H1 (cell line): ENCODE measurements around the gene NPNT. TPM values are rescaled to one million over a fixed set of nuclear protein-coding genes. Genes with fewer than 3 reads are reported as not detected.

Source experiments
- CTCF ChIA-PET: fragments of 300-600 bp; sonication (Branson Sonifier 250); formaldehyde crosslinking; loops from one replicate; lab custom pipeline; 2021; ENCODE audit not compliant: partially characterized antibody; lab: Charles Lee
- POLR2A ChIA-PET: fragments of 300-600 bp; sonication (Branson Sonifier 250); formaldehyde crosslinking; loops from one replicate; lab custom pipeline; 2021; ENCODE audit warnings: inconsistent platforms; ENCODE audit not compliant: partially characterized antibody; lab: Charles Lee
- DNase-seq, 2 experiments: peaks; one replicate each; pipeline versions ENCODE4 v3.0.0 to v3.0.0-alpha.2; 2010 to 2022; ENCODE audit warnings: low spot score in 2 of 2, low read depth in 1 of 2, mixed read lengths in 1 of 2
- FAIRE-seq: peaks from 2 replicates; lab custom pipeline; 2011; peaks lifted over from hg19 to GRCh38; lab: Jason Lieb, UNC
- H2AFZ ChIP-seq: 2 replicates; pipeline ENCODE4 v1.8.1; 2012; ENCODE audit warnings: low read length, inconsistent platforms
- H2AK5ac ChIP-seq: 2 replicates; pipeline ENCODE4 v1.6.1; 2013; ENCODE audit warnings: low read depth, low read length
- H2BK120ac ChIP-seq: replicated peaks from 2 replicates; pipeline ENCODE3; 2013; ENCODE audit warnings: low read depth, low read length, inconsistent platforms
- H2BK12ac ChIP-seq: 2 replicates; pipeline ENCODE4 v1.6.1; 2013; ENCODE audit warnings: low read depth, low read length
- H2BK15ac ChIP-seq: 2 replicates; pipeline ENCODE4 v1.6.1; 2013; ENCODE audit warnings: low read length
- H2BK20ac ChIP-seq: 2 replicates; pipeline ENCODE4 v1.6.1; 2013; ENCODE audit warnings: low read length
- H2BK5ac ChIP-seq: 2 replicates; pipeline ENCODE4 v1.6.1; 2013; ENCODE audit warnings: low read depth, low read length
- H3K14ac ChIP-seq: 2 replicates; pipeline ENCODE4 v1.6.1; 2013; ENCODE audit warnings: inconsistent platforms; ENCODE audit not compliant: insufficient read length
- H3K18ac ChIP-seq: 2 replicates; pipeline ENCODE4 v1.6.1; 2013; ENCODE audit warnings: low read length; ENCODE audit errors: extremely low read depth
- H3K23ac ChIP-seq: 2 replicates; pipeline ENCODE4 v1.6.1; 2013; ENCODE audit warnings: inconsistent platforms; ENCODE audit not compliant: insufficient read length
- H3K23me2 ChIP-seq: 2 replicates; pipeline ENCODE4 v1.6.1; 2013; ENCODE audit warnings: low read depth, low read length
- H3K27ac ChIP-seq: 2 replicates; pipeline ENCODE4 v1.6.1; 2011; ENCODE audit warnings: low read depth, low read length, inconsistent platforms
- H3K27me3 ChIP-seq, 4 experiments: replicated peaks in 1 of 4; 1 replicate in 1 of 4; 2 replicates in 3 of 4; pipeline versions ENCODE4 v1.6.1 to v1.8.1; 2011 to 2013; ENCODE audit warnings: low read length in 3 of 4, mild to moderate bottlenecking in 3 of 4, inconsistent platforms in 2 of 4, mixed read lengths in 2 of 4, moderate library complexity in 1 of 4; ENCODE audit not compliant: control insufficient read depth in 3 of 4, insufficient read depth in 3 of 4; ENCODE audit errors: extremely low read depth in 1 of 4
- H3K36me3 ChIP-seq, 4 experiments: 2 replicates each; pipeline versions ENCODE4 v1.6.1 to v1.8.1; 2011 to 2013; ENCODE audit warnings: mild to moderate bottlenecking in 4 of 4, low read length in 3 of 4, moderate library complexity in 2 of 4, control low read depth in 1 of 4, inconsistent platforms in 1 of 4; ENCODE audit not compliant: insufficient read depth in 4 of 4, control insufficient read depth in 2 of 4
- H3K4ac ChIP-seq: replicated peaks from 2 replicates; pipeline ENCODE3; 2013; ENCODE audit warnings: low read length, low read depth, mixed read lengths, inconsistent platforms; ENCODE audit not compliant: insufficient read length
- H3K4me1 ChIP-seq, 4 experiments: replicated peaks in 1 of 4; 1 replicate in 1 of 4; 2 replicates in 3 of 4; pipeline versions ENCODE4 v1.6.1 to v1.8.1; 2011 to 2013; ENCODE audit warnings: low read length in 3 of 4, inconsistent platforms in 2 of 4, mixed read lengths in 1 of 4; ENCODE audit not compliant: insufficient read depth in 4 of 4, control insufficient read depth in 3 of 4
- H3K4me2 ChIP-seq, 2 experiments: 2 replicates each; pipeline versions ENCODE4 v1.6.1 to v1.8.1; 2011 to 2013; ENCODE audit warnings: low read depth in 2 of 2, low read length in 2 of 2, control low read depth in 1 of 2, inconsistent platforms in 1 of 2, mild to moderate bottlenecking in 1 of 2; ENCODE audit not compliant: insufficient read depth in 1 of 2
- H3K4me3 ChIP-seq, 4 experiments: fragments of 200-600, 300-600 bp in 1 of 4; sonication (generic), shearing (Covaris generic), sonication (Bioruptor Twin) in 1 of 4; 2 replicates each; pipeline versions ENCODE4 v1.5.1 to v1.8.1; 2011 to 2016; ENCODE audit warnings: low read length in 4 of 4, low read depth in 3 of 4, control low read depth in 2 of 4, inconsistent platforms in 2 of 4, mild to moderate bottlenecking in 2 of 4, mixed read lengths in 1 of 4, moderate library complexity in 1 of 4; ENCODE audit not compliant: insufficient read depth in 2 of 4; ENCODE audit errors: extremely low read depth in 1 of 4
- H3K56ac ChIP-seq: replicated peaks from 2 replicates; pipeline ENCODE3; 2013; ENCODE audit warnings: low read depth, mild to moderate bottlenecking, mixed read lengths, low read length, inconsistent platforms; ENCODE audit not compliant: insufficient read length
- H3K79me1 ChIP-seq: 2 replicates; pipeline ENCODE4 v1.6.1; 2013; ENCODE audit warnings: low read depth, low read length, control low read depth
- H3K79me2 ChIP-seq, 2 experiments: 2 replicates each; pipeline versions ENCODE4 v1.6.1 to v1.8.1; 2012 to 2013; ENCODE audit warnings: low read length in 2 of 2, mild to moderate bottlenecking in 2 of 2, inconsistent platforms in 1 of 2; ENCODE audit not compliant: insufficient read depth in 2 of 2, control insufficient read depth in 1 of 2
- H3K9ac ChIP-seq, 4 experiments: replicated peaks in 1 of 4; 1 replicate in 1 of 4; 2 replicates in 3 of 4; pipeline versions ENCODE4 v1.6.1 to v1.8.1; 2011 to 2013; ENCODE audit warnings: low read depth in 3 of 4, low read length in 3 of 4, control low read depth in 2 of 4, mild to moderate bottlenecking in 2 of 4, moderate library complexity in 2 of 4, inconsistent platforms in 1 of 4; ENCODE audit errors: extremely low read depth in 1 of 4
- H3K9me3 ChIP-seq, 2 experiments: 2 replicates each; pipeline versions ENCODE4 v1.6.1 to v1.8.1; 2012 to 2013; ENCODE audit warnings: mild to moderate bottlenecking in 2 of 2, moderate library complexity in 2 of 2, control low read depth in 1 of 2, inconsistent platforms in 1 of 2, low read depth in 1 of 2, low read length in 1 of 2, mixed read lengths in 1 of 2; ENCODE audit not compliant: insufficient read depth in 2 of 2
- H4K20me1 ChIP-seq, 2 experiments: replicated peaks in 1 of 2; 2 replicates each; pipeline versions ENCODE3 to v1.8.1; 2011 to 2013; ENCODE audit warnings: inconsistent platforms in 2 of 2, low read length in 2 of 2, mild to moderate bottlenecking in 1 of 2; ENCODE audit not compliant: insufficient read depth in 2 of 2, control insufficient read depth in 1 of 2
- H4K5ac ChIP-seq: 2 replicates; pipeline ENCODE4 v1.6.1; 2013; ENCODE audit warnings: low read length, low read depth, mixed read lengths, inconsistent platforms; ENCODE audit not compliant: insufficient read length
- H4K8ac ChIP-seq: 2 replicates; pipeline ENCODE4 v1.8.0; 2013; ENCODE audit warnings: mild to moderate bottlenecking, moderate library complexity, low read length, inconsistent platforms; ENCODE audit not compliant: insufficient read depth; ENCODE audit errors: extremely low read depth
- H4K91ac ChIP-seq: replicated peaks from 2 replicates; pipeline ENCODE3; 2013; ENCODE audit warnings: low read length, mixed read lengths, inconsistent platforms; ENCODE audit not compliant: insufficient read length
- CTCF ChIP-seq, 3 experiments: IDR thresholded peaks; 1 replicate in 2 of 3; 2 replicates in 1 of 3; pipeline versions ENCODE4 v1.5.1 to v1.6.1; 2011; ENCODE audit warnings: low read length in 3 of 3, mild to moderate bottlenecking in 3 of 3, inconsistent platforms in 2 of 3, low read depth in 1 of 3, moderate library complexity in 1 of 3; ENCODE audit not compliant: insufficient read depth in 1 of 3; ENCODE audit errors: control extremely low read depth in 1 of 3
- NANOG ChIP-seq: IDR thresholded peaks from 2 replicates; pipeline ENCODE4 v1.6.1; 2011; ENCODE audit warnings: low read length, low read depth, mild to moderate bottlenecking, inconsistent platforms; ENCODE audit not compliant: insufficient read depth, poor library complexity, severe bottlenecking
- PHF8 ChIP-seq: fragments of 200-600 bp; sonication (generic); conservative IDR thresholded peaks from 2 replicates; pipeline ENCODE4 v1.7.1; 2012; ENCODE audit warnings: low read depth, mild to moderate bottlenecking, inconsistent platforms, low read length, moderate library complexity
- POLR2A ChIP-seq, 2 experiments: IDR thresholded peaks; 1 replicate in 1 of 2; 2 replicates in 1 of 2; pipeline ENCODE4 v1.6.1; 2011; ENCODE audit warnings: low read depth in 2 of 2, low read length in 2 of 2, mild to moderate bottlenecking in 2 of 2; ENCODE audit errors: control extremely low read depth in 1 of 2
- SAP30 ChIP-seq: fragments of 300-600 bp; sonication (generic); IDR thresholded peaks from 2 replicates; pipeline ENCODE4 v1.7.1; 2012; ENCODE audit warnings: low read length, moderate library complexity, mild to moderate bottlenecking, inconsistent platforms; ENCODE audit not compliant: insufficient read depth, insufficient replicate concordance
- TBP ChIP-seq: IDR thresholded peaks from 2 replicates; pipeline ENCODE4 v1.6.1; 2011; ENCODE audit warnings: low read depth, low read length, improper control_type of control experiment
- ZNF274 ChIP-seq: IDR thresholded peaks from 2 replicates; pipeline ENCODE4 v1.7.0; 2012; ENCODE audit warnings: low read length, borderline replicate concordance; ENCODE audit errors: extremely low read depth
- WGBS, 2 experiments: shearing (Covaris generic) in 1 of 2; methylation state at CpG; one replicate each; pipeline versions ENCODE4 v1.1.6 to v1.1.7; 2013 to 2015; ENCODE audit warnings: low lambda C conversion rate in 2 of 2, mixed read lengths in 2 of 2, inconsistent platforms in 1 of 2, low coverage in 1 of 2, missing lambda C conversion rate in 1 of 2; ENCODE audit not compliant: insufficient replicate concordance in 2 of 2, insufficient coverage in 1 of 2, insufficient read length in 1 of 2; ENCODE audit errors: extremely low coverage in 1 of 2, missing lambda C conversion rate in 1 of 2; 5-methylcytosine and 5-hydroxymethylcytosine counted together
- polyA plus RNA-seq, 7 experiments: library from polyadenylated mRNA; depleted of rRNA in 3 of 7; stranded (reverse) in 5 of 7; unstranded in 2 of 7; fragments of >200 nt in 5 of 7; fragments of 200-250 nt in 2 of 7; gene quantifications; 1 replicate in 5 of 7; 2 replicates in 1 of 7; 4 replicates in 1 of 7; pipeline versions ENCODE4 v1.2.1 to v1.2.3, GENCODE V29; 2011 to 2013; ENCODE audit warnings: missing spikeins in 2 of 7, mixed read lengths in 2 of 7
- total RNA-seq: library from RNA; stranded (reverse); fragmentation: NEBNext Ultra II Directional; extraction: Animal tissue kit (Norgen Biotek cat#: 25700); gene quantifications from 2 replicates; pipeline ENCODE4 v1.2.1, GENCODE V29; 2021
- TF ChIP-seq, protein P1 (sequence below): IDR thresholded peaks from 2 replicates; pipeline ENCODE4 v1.6.1; 2011; ENCODE audit warnings: low read length, improper control_type of control experiment

The NPNT gene
- total and polyA plus RNA-seq, 2 of the 8 experiments (the other 6 are each of a cell fraction or from before 2014, with no cell fraction given): 0.24 to 0.97 TPM

GRCh38 chr4:105972946-105973621 is 77.8 kb downstream of the NPNT start:
- Histone ChIP-seq H3K4me2 (peak overlapping the region; percentile 8 to 15; a peak in 2 of 4 replicates), H3K18ac (no peak overlapping the region), H3K23me2 (no peaks in the 10 kb centered on the region), H3K4me3 (peak overlapping the region in 1 of 4 experiments; percentile 16; a peak in 1 of 8 replicates), H2AK5ac (no peak overlapping the region; the same call in 1 of the 2 replicates), H2AFZ (no peak overlapping the region), H4K8ac (no peak overlapping the region), H3K23ac (no peak overlapping the region), H4K5ac (no peak overlapping the region), H3K14ac (no peak overlapping the region), H4K20me1 (no peaks in the 10 kb centered on the region), H3K9ac (no peak overlapping the region), H2BK5ac (no peak overlapping the region; the same call in 1 of the 2 replicates), H4K91ac (no peak overlapping the region), H3K36me3 (no peaks in the 10 kb centered on the region), H2BK20ac (peak overlapping the region; percentile 66; the same call in 1 of the 2 replicates), H2BK120ac (no peak overlapping the region), H3K27ac (no peak overlapping the region), H3K4me1 (peaks cover 4 to 16% (median 6%) of the 10 kb centered on the region in 4 experiments; a peak in 6 of 7 replicates), H3K79me1 (no peaks in the 10 kb centered on the region), H2BK12ac (no peak overlapping the region), H2BK15ac (no peak overlapping the region), H3K9me3 (no peaks in the 10 kb centered on the region), H3K27me3 (no peaks in the 10 kb centered on the region), H3K79me2 (no peaks in the 10 kb centered on the region), H3K4ac (no peak overlapping the region), H3K56ac (no peak overlapping the region)
- WGBS, 2 experiments: 67% methylated on average over 5 of the region's 5 CpGs; no CpG with 5 or more reads in 1 of the 2 experiments
- no peak for DNase-seq
- POLR2A ChIA-PET: no interaction called here
- peak; percentile 7 for FAIRE-seq
- CTCF ChIA-PET: no interaction called here
- TF ChIP-seq CTCF (IDR thresholded peaks at IDR 0.05; ENCODE audit: control extremely low read depth in 1 of 3, insufficient read depth in 1 of 3, low read depth in 1 of 3, low read length in 3 of 3) (no peak), SAP30 (no peak), TBP (no peak), POLR2A (IDR thresholded peaks at IDR 0.05; ENCODE audit: control extremely low read depth in 1 of 2, low read depth in 2 of 2, low read length in 2 of 2) (no peak), PHF8 (no peak), NANOG (no peak), ZNF274 (no peak)
- TF ChIP-seq, protein P1, sequence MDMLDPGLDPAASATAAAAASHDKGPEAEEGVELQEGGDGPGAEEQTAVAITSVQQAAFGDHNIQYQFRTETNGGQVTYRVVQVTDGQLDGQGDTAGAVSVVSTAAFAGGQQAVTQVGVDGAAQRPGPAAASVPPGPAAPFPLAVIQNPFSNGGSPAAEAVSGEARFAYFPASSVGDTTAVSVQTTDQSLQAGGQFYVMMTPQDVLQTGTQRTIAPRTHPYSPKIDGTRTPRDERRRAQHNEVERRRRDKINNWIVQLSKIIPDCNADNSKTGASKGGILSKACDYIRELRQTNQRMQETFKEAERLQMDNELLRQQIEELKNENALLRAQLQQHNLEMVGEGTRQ: no peak
